ENCODE data around the gene HCLS1. TPM values are rescaled to one million over a fixed set of nuclear protein-coding genes. Genes with fewer than 3 reads are reported as not detected.

HCLS1 gene, protein sequence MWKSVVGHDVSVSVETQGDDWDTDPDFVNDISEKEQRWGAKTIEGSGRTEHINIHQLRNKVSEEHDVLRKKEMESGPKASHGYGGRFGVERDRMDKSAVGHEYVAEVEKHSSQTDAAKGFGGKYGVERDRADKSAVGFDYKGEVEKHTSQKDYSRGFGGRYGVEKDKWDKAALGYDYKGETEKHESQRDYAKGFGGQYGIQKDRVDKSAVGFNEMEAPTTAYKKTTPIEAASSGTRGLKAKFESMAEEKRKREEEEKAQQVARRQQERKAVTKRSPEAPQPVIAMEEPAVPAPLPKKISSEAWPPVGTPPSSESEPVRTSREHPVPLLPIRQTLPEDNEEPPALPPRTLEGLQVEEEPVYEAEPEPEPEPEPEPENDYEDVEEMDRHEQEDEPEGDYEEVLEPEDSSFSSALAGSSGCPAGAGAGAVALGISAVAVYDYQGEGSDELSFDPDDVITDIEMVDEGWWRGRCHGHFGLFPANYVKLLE
- total RNA-seq (100 to 1,000 TPM; 238 to 554 (median 467) TPM), polyA plus RNA-seq (100 to 1,000 TPM; 207 to 244 (median 243) TPM)
- long read RNA-seq, donor 1, transcript HCLS1-201 (14 exons, 2,000 nt) = major isoform, 12 of 22 reads
- long read RNA-seq, donor 1, partial matches to known transcripts = 7 of 22 reads
- long read RNA-seq, donor 1, other reads (novel, unspliced or antisense) = 0 of 22 reads
- long read RNA-seq, donor 2, transcript HCLS1-201 (14 exons, 2,000 nt) = major isoform, 17 of 38 reads
- long read RNA-seq, donor 2, transcript HCLS1-207 (5 exons, 1,069 nt) = minor isoform, 5 of 38 reads
- long read RNA-seq, donor 2, partial matches to known transcripts = 14 of 38 reads
- long read RNA-seq, donor 2, other reads (novel, unspliced or antisense) = 0 of 38 reads

DNA sequence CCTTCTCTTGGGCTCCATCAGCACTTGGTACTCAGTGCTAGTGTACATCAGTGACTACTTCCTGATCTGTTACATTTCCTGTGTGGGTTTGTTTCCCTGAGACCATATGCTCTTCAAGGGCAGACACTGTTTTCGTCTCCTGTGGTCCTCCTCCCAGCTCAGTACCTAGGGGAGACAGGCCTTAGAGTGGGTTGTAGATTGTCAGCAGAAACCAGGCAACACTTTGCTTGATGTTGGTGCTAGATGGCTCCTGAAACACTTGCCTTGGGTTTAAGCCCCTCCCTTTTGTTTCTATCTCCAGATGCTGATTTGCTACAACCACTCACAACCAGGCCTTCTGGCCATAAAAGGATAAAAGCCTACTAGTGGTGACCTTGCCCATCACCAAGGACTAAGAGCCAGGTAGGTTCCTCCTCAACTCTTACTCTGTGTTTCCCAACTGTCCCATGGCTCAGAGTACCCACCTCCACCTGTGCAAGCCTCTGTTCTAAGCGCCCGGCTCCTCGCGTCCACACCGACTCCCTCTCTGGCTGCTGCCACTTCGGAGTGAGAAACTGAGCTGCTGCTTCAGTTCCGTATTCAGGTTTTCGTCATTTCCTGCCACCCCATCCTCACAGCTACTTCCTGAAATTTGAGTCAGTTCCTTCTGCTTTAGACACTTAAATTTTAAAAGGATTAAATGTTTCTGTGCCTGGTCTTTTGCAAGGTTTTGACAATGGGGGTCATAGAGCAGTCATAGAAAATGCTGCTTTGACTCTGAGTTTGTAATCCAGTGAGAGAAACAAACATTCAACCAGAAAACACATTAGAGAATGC, at the start of gene HCLS1:
Gene HCLS1, minus strand, starts transcription at position 548 of the 816 bp plus-strand sequence. CDS start 2,556 bp downstream, outside the sequence.
- no peaks in the 10 kb centered on the region for H3K9me3 ChIP-seq
- H3K27ac ChIP-seq = peak within 1 kb of the TSS; percentile 90 to 98 (median 96)
- H3K4me1 ChIP-seq = peaks cover 28 to 58% (median 43%) of the 10 kb centered on the region in 6 donors
- intact Hi-C loops (cut with DNase I; ENCODE audit: low total_unique reads) = no loop called here
- WGBS, 5 donors = 5 to 21% (median 11%) methylated on average over 9 of the region's 9 CpGs
- H3K4me3 ChIP-seq = peak within 1 kb of the TSS; percentile 35 to 71 (median 46)
- DNase-seq = peak; percentile 93
- H3K36me3 ChIP-seq = peaks cover 2 to 72% (median 49%) of the 10 kb centered on the region in 6 donors
- peak; percentile 82 to 90 (median 90) for TF ChIP-seq POLR2A (IDR thresholded peaks at IDR 0.05)
- TF ChIP-seq POLR2AphosphoS5 (IDR thresholded peaks at IDR 0.05) = peak; percentile 70 to 99 (median 96)
- TF ChIP-seq, protein P1, sequence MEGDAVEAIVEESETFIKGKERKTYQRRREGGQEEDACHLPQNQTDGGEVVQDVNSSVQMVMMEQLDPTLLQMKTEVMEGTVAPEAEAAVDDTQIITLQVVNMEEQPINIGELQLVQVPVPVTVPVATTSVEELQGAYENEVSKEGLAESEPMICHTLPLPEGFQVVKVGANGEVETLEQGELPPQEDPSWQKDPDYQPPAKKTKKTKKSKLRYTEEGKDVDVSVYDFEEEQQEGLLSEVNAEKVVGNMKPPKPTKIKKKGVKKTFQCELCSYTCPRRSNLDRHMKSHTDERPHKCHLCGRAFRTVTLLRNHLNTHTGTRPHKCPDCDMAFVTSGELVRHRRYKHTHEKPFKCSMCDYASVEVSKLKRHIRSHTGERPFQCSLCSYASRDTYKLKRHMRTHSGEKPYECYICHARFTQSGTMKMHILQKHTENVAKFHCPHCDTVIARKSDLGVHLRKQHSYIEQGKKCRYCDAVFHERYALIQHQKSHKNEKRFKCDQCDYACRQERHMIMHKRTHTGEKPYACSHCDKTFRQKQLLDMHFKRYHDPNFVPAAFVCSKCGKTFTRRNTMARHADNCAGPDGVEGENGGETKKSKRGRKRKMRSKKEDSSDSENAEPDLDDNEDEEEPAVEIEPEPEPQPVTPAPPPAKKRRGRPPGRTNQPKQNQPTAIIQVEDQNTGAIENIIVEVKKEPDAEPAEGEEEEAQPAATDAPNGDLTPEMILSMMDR (IDR thresholded peaks at IDR 0.05 in 8 of 11, conservative IDR thresholded peaks at IDR 0.05 in 3 of 11) = peak in 6 of 11 experiments; percentile 8 to 28 (median 22)
- H3K27me3 ChIP-seq (replicated peaks in 1 of 7) = no peaks in the 10 kb centered on the region

DNA sequence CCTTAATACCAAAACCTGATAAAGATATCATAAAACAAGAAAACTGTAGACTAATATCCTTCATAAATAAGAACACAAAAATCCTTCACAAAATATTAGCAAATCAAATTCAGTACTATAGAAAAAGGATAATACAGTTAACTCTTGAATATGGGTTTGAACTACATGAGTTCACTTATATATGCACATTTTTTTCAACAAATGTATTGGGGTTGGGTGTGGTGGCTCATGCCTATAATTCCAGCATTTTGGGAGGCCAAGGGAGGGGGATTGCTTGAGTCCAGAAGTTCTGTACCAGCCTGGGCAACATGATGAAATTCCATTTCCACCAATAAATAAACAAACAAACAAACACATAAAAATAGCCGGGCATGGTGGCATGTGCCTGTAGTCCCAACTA, 49.6 kb upstream of the HCLS1 start:
- Histone ChIP-seq H3K4me3 (no peak overlapping the region), H3K27me3 (replicated peaks in 1 of 7) (no peaks in the 10 kb centered on the region), H3K27ac (no peak overlapping the region), H3K9me3 (no peaks in the 10 kb centered on the region), H3K36me3 (peaks cover 0 to 80% (median 32%) of the 10 kb centered on the region in 6 donors), H3K4me1 (no peaks in the 10 kb centered on the region)
- intact Hi-C loops (cut with DNase I; ENCODE audit: low total_unique reads) = no loop called here
- TF ChIP-seq, protein P1 (IDR thresholded peaks at IDR 0.05 in 8 of 11, conservative IDR thresholded peaks at IDR 0.05 in 3 of 11) = no peak
- TF ChIP-seq POLR2AphosphoS5 (IDR thresholded peaks at IDR 0.05) = no peak
- TF ChIP-seq POLR2A (IDR thresholded peaks at IDR 0.05) = no peak
- WGBS, 5 donors = 43 to 100% (median 62%) methylated on average over 1 of the region's 1 CpG
- no peak for DNase-seq

DNA sequence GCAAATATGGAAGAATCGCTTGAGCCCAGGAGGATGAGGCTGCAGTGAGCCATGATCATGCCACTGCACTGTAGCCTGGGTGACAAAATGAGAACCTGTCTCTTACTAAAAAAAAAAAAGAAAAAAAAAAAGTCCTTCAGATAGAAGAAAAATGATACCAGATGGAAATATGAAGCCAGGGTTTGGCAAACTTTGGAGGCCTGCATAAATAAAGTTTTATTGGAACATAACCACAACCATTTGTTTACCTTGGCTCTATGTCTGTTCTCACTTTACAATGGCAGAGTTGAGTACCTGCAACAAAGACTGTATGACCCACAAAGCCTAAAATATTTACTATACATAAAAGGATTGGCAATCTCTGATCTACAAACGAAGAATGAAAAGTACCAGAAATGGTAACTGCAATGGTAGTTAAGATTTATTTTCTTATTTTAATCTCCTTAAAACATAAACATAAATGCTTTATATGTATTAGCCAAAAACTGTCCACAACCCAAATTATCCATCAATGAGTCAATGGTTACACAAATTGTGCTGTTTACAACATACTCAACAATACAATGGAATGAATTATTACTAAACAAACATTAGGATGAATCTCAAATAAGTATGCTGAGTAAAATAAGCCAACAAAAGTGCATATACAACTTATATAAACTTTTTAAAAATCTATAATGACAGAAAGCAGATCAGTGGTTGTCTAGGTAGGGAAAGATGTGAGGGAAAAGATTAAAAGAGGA, 47.0 kb upstream of the HCLS1 start:
- no peaks in the 10 kb centered on the region for H3K27me3 ChIP-seq (replicated peaks in 1 of 7)
- TF ChIP-seq POLR2AphosphoS5 (IDR thresholded peaks at IDR 0.05) (no peak), POLR2A (IDR thresholded peaks at IDR 0.05) (no peak)
- TF ChIP-seq, protein P1 (IDR thresholded peaks at IDR 0.05 in 8 of 11, conservative IDR thresholded peaks at IDR 0.05 in 3 of 11) = no peak
- no peak overlapping the region for H3K4me3 ChIP-seq
- peaks cover 0 to 75% (median 13%) of the 10 kb centered on the region in 6 donors for H3K36me3 ChIP-seq
- no peak for DNase-seq
- no peaks in the 10 kb centered on the region for H3K4me1 ChIP-seq
- WGBS, 5 donors = 91 to 99% (median 97%) methylated on average over 2 of the region's 2 CpGs
- no peaks in the 10 kb centered on the region for H3K9me3 ChIP-seq
- H3K27ac ChIP-seq = no peak overlapping the region
- intact Hi-C loops (cut with DNase I; ENCODE audit: low total_unique reads) = no loop called here
